Measurements from ENCODE around the gene GADD45A. TPM values are rescaled to one million over a fixed set of nuclear protein-coding genes. Genes with fewer than 3 reads are reported as not detected.
A peak's percentile ranks its signal among the peaks of the same experiment; 100 is the strongest.
"Not testable (repeated sequence)": the region's sequence is repeated elsewhere in the genome, so short reads cannot be mapped to it uniquely, and the experiment has no call there.

GADD45A gene
- total RNA-seq, 1 donor from 2014 or later, result 16.4 TPM

DNA sequence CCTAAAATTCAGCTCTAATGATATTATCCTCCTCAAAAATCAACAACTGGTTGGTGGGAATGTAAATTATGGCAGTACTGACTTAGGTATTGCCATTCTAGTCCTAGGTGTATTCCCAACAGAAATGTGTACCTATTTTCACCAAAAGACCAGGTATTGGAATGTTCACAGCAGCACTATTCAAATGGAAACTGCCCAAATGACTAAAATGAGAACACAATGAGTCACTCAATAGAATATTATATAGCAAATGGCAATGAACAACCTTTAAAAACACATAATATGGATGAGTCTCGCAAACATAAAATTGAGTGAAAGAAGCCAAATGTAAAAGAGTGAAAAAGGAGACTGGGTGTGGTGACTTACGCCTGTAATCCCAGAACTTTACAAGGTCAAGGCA lies 44.9 kb downstream of the GADD45A start:
- ATAC-seq (no peak), DNase-seq (no peak)
- H3K9me3 ChIP-seq, result no peaks in the 10 kb centered on the region
- no peaks in the 10 kb centered on the region for H3K27me3 ChIP-seq
- H3K4me1 ChIP-seq, result peaks cover 33% of the 10 kb centered on the region
- TF ChIP-seq CTCF (IDR thresholded peaks at IDR 0.05), result no peak
- no peak overlapping the region for H3K27ac ChIP-seq
- H3K4me3 ChIP-seq, result no peak overlapping the region
- H3K36me3 ChIP-seq, result no peaks in the 10 kb centered on the region
- intact Hi-C loops (cut with DNase I), result no loop called here

DNA sequence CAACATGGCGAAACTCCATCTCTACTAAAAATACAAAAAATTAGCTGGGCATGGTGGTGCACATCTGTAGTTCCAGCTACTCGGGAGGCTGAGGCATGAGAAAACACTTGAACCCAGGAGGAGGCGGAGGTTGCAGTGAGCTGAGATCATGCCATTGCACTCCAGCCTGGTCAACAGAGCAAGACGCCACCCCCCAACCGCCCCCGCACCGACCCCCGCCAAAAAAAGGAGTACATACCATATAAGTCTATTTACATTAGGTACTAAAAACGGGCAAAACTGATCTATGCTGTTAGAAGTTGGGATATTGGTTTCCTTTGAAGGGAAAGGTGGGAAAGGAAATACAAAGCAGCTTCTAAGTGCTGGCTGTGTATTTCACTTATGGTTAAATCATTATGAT lies 45.3 kb downstream of the GADD45A start:
- H3K4me1 ChIP-seq, result peaks cover 33% of the 10 kb centered on the region
- not testable (repeated sequence) for DNase-seq

DNA sequence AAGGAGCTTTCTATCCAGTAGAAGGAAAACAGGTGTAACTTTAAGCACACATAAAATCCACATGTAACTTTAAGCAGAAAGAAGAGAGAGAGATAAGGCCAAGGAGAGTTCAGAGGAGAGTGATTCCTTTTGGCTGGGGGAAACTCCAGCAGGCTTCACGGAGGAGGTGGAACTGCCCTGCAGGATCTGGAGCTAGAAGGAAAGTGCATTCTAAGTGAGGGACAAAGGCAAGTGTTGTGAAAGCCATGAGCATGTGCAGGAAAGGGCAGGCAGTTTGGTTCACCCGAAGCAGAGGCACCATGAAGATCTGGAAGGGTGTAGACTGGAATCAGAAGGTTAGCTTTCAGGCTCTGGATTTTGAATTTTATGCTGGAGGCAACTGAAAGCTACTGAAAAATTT lies 46.3 kb downstream of the GADD45A start:
- ATAC-seq (no peak), DNase-seq (no peak)
- Histone ChIP-seq H3K36me3 (no peaks in the 10 kb centered on the region), H3K27me3 (no peaks in the 10 kb centered on the region), H3K27ac (no peak overlapping the region), H3K4me1 (peaks cover 36% of the 10 kb centered on the region), H3K4me3 (no peak overlapping the region), H3K9me3 (no peaks in the 10 kb centered on the region)
- no peak for TF ChIP-seq CTCF (IDR thresholded peaks at IDR 0.05)
- intact Hi-C loops (cut with DNase I), result no loop called here

More for the DNA sequence above, 45.3 kb downstream of the GADD45A start:
- H3K27me3 ChIP-seq; H3K9me3 ChIP-seq; intact Hi-C loops (cut with DNase I); ATAC-seq; H3K4me3 ChIP-seq; H3K27ac ChIP-seq; H3K36me3 ChIP-seq: not testable (repeated sequence)

DNA sequence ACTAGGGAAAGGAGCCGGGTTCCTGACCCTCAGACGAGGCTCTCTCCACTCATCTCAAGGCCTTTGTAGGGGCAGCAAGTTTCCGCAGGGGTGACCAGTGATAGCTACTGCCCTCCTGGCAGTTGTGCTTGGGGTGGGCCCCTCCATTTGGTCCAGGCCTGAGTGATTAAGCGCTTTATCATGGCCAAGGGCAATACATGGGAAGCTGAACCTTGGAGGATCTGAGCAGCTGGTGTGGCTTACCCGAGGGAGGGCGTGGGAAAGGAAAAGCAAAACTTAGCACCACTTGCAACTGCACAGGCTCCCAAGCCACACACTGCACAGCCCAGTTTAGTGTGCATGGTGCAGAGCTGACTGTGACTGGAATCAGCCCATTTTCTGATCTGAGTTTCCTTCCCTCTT lies 47.8 kb downstream of the GADD45A start:
- Histone ChIP-seq H3K27ac (no peak overlapping the region), H3K27me3 (no peaks in the 10 kb centered on the region), H3K9me3 (no peaks in the 10 kb centered on the region), H3K36me3 (no peaks in the 10 kb centered on the region), H3K4me3 (no peak overlapping the region), H3K4me1 (peaks cover 39% of the 10 kb centered on the region)
- ATAC-seq, result peak; percentile 13
- no peak for DNase-seq
- TF ChIP-seq CTCF (IDR thresholded peaks at IDR 0.05), result no peak
- intact Hi-C loops (cut with DNase I), result no loop called here

- Histone ChIP-seq H3K4me1 (peaks cover 39% of the 10 kb centered on the region), H3K36me3 (no peaks in the 10 kb centered on the region), H3K4me3 (no peak overlapping the region), H3K9me3 (no peaks in the 10 kb centered on the region), H3K27me3 (no peaks in the 10 kb centered on the region), H3K27ac (no peak overlapping the region)
- no peak for DNase-seq
- no peak for ATAC-seq
- intact Hi-C loops (cut with DNase I), result no loop called here
- no peak for TF ChIP-seq CTCF (IDR thresholded peaks at IDR 0.05)
Measured at GRCh38 chr1:67733681-67734322, 48.8 kb downstream of the GADD45A start.

GRCh38 chr1:67734323-67734690 lies 49.3 kb downstream of the GADD45A start:
- Histone ChIP-seq H3K4me3 (no peak overlapping the region), H3K36me3 (no peaks in the 10 kb centered on the region), H3K4me1 (peaks cover 39% of the 10 kb centered on the region), H3K27me3 (no peaks in the 10 kb centered on the region), H3K9me3 (no peaks in the 10 kb centered on the region), H3K27ac (no peak overlapping the region)
- ATAC-seq, result no peak
- intact Hi-C loops (cut with DNase I), result no loop called here
- no peak for TF ChIP-seq CTCF (IDR thresholded peaks at IDR 0.05)
- DNase-seq, result no peak
